Stimulated activated CD8-positive, alpha-beta memory T cell treated with anti-CD3 and anti-CD28 coated beads, Interleukin-4, amount 100 ng/mL, for 4 hours (primary cell): Measurements from ENCODE around the gene TP53I13.
"Not testable (repeated sequence)": the region's sequence is repeated elsewhere in the genome, so short reads cannot be mapped to it uniquely, and the experiment has no call there.

Experiments
- DNase-seq, 2 donors: peaks; one replicate each; pipeline ENCODE4 v3.0.0-alpha.2; 2020; ENCODE audit warnings: low read depth in 2 of 2, low spot score in 1 of 2

The TP53I13 gene, protein sequence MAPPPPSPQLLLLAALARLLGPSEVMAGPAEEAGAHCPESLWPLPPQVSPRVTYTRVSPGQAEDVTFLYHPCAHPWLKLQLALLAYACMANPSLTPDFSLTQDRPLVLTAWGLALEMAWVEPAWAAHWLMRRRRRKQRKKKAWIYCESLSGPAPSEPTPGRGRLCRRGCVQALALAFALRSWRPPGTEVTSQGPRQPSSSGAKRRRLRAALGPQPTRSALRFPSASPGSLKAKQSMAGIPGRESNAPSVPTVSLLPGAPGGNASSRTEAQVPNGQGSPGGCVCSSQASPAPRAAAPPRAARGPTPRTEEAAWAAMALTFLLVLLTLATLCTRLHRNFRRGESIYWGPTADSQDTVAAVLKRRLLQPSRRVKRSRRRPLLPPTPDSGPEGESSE

DNA sequence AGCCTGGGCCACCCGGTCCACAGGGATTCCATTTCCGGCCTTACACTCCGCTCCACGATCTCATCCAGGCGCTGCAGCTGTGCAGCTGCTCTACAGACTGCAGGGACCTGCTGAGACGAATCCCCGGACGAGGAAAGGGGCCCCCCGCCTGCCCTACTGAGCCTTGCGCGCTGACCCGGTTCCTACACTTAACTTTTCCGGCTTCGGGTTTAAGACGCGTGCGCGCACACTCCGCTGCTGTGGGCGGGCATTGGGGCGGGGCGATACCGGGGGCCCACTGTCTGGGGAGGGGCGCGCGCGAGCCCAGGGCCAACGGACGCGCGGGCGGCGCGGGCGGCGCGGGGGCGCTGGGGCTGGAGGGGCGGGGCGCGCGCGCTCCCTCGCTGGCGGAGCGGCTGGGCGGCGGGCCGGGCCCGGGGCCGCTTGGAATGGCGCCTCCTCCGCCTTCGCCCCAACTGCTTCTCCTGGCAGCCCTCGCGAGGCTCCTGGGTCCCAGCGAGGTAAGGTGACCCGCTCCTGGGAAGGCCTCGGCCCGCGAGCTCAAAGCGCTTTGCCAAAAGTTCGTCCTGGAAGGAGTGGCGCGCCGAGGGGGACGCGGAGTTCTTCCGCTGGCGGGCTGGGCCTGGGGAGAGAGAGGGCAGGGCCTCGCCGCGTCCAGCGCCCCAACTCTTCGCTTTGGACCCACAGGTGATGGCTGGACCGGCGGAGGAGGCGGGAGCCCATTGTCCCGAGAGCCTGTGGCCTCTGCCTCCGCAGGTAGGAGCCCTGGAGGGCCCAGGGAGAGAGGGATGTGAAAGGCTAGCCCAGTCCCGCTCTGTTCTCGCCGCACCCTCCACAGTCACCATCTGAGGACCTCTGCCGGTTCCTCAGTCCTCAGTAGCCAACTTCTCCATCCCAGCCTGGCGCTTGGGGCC lies at the start of gene TP53I13:
TP53I13 (plus strand) TSS at position 371 of the 914 bp plus-strand sequence; CDS start at position 429, 58 bp downstream.
- peak; percentile 84 to 85 for DNase-seq

DNA sequence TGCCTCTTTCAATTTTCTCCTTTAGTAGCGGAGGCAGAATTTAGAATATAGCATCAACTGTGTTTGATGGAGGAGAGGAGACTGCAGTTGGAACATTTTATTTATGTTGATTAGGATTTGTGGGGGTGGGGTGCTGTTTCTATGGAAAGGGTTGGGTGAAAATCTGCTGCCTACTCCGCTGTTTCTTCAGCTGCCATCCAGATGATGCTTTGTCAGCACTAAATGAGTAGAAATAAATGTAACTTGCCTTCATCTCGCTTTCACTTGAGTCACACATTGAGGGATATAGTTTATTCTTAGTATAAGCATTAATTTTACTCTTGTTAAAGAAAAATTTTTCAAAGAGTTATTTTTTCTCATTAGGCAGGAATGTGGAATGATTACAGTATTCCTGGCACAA lies 43.8 kb upstream of the TP53I13 start:
- DNase-seq: no peak

DNA sequence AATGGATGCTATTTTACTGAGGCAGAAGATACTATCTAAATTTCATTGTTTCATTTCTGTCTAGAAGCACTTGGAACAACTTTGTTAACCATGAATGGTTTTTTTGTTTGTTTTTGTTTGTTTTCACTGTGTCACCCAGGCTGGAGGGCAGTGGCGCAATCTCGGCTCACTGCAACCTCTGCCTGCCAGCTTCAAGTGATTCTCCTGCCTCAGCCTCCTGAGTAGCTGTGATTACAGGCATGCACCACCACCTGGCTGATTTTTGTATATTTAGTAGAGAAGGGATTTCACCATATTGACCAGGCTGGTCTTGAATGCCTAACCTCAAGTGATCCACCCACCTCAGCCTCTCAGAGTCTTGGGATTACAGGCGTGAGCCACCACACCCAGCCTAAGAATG lies 42.2 kb upstream of the TP53I13 start:
- no peak for DNase-seq

DNA sequence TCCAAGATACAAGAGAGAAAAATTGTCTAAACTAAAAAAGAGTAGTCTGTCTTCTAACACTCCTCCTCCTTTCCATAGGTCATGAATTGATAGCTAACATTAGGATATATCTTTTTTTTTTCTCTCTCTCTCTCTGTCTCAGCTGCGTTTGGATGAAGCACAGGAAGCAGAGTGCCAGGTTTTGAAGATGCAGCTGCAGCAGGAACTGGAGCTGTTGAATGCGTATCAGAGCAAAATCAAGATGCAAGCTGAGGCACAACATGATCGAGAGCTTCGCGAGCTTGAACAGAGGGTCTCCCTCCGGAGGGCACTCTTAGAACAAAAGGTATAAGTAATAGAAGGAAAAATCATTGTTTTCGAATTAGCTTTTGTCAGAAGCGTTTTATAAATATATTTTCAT lies 34.5 kb upstream of the TP53I13 start:
- no peak for DNase-seq

DNA sequence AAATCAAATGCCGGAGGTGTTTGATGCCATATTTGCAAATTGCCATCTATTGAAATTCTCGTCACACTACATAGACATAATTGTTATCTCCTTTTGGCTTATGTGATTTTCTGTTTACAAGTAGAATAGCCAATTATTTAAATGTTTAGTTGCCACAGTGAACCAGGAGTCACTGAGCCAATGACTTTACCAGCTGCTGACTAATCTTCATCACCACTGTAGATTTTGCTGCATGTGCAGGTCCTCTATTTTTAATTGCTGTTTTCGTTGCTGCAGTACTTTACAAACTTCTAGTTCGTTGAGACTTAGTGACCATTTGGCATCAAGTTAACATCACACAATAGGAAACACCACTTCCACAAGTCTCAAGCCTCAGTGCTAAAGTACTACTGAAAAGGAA lies 24.4 kb upstream of the TP53I13 start:
- no peak for DNase-seq

DNA sequence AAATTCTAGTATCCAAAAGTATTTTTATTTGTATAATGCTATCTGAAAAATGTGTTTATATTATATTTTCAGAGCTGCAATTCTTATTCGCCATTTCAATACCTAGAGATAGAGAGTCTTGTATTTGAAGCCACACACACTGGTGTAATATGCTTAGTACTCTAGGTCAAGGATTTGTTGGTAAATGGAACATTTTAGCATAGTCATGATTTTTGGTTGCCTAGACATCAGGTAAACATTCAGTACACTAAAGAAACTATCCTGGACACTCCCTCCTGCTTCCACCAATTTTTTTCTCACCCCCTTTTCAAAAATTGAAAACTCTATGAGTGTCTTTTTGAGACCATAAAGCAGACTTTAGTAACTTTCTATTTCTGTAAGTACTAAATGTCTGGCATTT lies 22.4 kb upstream of the TP53I13 start:
- no peak for DNase-seq

DNA sequence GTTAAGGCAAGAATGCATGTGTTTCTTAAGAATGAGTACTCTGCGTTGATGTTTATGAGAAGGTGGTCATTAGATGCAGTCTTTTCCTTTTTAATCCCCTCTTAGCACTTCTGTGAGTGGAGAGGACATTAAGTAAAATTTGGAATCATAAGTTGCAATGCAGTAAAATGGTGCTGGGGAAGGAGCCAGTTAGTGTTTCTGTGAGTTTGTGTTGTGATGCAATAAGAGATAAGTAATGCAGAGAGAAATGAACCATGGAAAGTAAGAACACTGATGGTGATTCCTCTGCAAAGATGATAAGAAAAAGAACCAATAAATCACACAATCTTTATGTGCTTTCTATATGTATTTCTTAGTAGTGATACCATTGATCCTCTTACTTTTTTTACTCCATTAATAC lies 21.7 kb upstream of the TP53I13 start:
- DNase-seq: no peak

DNA sequence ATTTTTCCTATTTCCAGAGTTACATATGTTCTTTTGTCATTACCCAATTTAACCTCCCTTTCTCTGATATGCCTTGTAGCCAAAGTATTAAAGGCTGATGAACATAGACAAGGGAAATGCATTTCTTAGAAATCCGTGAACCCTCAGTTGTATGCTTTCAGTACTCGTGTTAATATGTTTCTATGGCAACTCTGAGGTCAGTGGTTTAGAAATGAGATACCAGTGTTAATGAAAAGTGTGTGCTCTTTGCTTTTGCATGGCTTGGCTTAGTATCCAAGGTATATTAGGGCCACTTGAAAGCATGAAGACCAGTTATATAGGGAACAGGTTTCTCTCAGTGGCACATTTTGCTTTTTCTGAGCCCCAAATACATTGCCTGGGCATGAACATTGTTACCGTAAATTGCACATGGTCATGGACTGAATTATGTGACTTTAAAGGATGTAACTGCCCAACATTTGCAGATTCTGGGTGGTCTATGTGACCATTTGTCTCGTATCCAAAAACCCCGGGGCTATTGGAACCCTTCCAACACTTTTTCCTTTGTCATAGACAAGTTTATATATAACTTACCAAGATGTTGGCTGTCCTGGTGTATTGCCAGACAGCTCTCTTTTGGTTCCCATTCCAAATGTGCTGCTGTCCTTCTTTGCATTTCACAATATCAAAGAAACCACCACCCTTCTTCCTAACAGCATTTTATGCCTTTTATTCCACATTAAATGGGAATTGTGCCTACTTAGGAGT lies 19.2 kb upstream of the TP53I13 start:
- DNase-seq: no peak

DNA sequence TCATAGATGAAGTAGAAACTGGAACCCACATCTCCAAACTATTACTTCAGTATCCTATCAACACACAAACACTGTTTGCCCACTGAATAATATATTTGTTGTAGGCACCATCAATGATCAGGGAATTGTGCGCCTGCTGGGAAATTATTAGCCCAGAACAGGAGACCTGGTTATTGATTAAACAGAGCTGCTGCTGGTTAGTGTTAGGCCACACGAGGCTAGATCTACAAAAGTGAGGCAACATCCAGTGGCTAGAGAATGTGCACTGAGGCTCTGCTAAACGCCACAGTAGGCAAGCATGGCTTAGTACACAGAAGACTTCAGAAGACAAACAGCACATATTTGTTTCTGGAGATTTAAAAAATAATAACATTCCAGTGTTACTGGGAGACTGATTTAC lies 12.7 kb upstream of the TP53I13 start:
- no peak for DNase-seq

DNA sequence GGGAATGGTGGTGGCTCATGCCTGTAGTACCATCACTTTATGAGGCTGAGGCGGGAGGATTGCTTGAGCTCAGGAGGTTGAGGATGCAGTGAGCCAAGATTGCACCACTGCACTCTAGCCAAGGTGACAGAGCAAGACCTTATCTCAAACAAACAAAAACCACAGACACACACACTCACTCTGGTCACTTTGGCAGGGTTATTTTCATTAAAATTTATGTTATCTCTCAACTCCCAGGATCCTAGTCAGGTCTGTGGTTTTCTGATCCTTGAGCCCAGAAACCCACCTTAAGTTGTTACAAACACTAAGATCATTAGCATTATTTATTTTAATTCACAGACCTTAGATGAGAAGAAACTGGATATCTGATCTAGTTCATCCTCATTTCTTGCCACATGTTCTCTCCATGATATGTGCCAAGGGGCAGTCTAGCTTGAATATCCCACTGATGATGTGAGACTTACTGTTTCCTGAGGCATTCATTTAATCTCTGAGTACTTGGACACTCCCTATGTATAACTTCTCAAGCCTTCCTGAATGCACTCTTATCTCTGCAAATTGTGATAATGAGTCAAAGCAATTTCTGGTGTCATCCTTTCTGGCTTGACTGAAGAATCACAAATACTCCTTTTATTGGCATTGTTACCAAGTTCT lies 11.3 kb upstream of the TP53I13 start:
- no peak for DNase-seq

DNA sequence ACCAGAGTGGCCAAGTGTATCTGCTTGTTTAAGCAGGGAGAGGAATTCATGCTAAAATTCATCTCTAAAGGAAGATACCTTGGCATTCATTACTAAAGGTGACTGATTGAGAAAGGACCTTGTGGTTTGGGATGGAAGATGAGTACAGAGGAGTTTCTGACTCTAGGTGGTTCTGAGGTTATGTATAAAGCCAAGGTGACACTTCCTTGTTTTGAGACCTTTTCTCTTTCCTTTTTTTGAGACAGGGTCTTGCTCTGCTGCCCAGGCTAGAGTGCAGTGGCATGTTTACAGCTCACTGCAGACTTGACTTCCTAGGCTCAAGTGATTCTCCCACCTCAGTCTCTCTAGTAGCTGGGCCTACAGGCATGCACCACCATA lies 10.8 kb upstream of the TP53I13 start:
- DNase-seq: no peak

DNA sequence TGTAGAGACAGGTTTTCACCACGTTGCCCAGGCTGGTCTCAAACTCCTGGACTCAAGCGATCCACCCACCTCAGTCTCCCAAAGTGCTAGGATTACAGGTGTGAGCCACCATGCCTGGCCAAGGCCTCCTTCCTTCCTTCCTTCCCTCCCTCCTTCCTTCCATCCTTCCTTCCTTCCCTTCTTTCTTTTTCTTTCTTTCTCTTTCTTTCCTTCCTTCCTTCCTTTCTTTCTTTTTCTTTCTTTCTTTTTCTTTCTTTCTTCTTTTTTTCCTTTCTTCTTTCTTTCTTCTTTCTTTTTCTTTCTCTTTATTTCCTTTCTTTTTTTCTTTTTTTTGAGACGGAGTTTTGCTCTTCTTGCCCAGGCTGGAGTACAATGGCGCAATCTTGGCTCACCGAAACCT lies 10.4 kb upstream of the TP53I13 start:
- not testable (repeated sequence) for DNase-seq

DNA sequence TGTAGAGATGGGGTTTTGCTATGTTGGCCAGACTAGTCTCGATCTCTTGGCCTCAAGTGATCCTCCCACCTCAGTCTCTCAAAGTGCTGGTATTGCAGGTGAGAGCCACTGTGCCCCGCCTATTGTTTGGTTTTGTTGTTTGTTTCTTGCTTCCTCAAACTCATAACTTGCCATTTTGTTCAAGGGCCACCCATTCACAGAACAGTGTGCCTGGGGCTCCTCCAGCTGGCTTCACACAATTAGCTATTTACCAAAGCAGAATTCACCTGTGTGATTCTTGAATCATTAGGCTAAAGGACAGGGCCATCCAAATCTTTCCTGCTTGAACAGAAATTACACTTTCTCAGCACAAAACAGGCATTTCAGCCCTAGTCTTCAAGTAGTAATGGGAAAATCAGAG lies 8.9 kb upstream of the TP53I13 start:
- DNase-seq: no peak

DNA sequence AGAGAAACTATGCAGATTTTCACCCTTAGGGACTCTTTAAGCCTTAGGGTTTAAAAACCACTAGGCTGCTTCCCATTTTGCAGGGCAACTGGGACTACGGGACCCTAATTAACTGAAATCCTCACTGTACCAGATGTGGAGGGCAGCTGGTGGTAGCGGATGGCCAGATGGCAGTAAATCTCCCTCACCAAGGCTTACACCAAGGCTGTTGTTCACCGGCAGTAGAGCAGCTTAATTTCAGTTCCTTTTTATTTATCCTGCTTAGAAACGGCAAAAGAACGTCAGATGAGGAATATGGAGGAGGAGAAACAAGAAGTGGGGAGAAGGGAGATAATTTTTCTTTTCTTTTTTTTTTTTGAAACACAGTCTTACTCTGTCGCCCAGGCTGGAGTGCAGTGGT lies 8.2 kb upstream of the TP53I13 start:
- no peak for DNase-seq

DNA sequence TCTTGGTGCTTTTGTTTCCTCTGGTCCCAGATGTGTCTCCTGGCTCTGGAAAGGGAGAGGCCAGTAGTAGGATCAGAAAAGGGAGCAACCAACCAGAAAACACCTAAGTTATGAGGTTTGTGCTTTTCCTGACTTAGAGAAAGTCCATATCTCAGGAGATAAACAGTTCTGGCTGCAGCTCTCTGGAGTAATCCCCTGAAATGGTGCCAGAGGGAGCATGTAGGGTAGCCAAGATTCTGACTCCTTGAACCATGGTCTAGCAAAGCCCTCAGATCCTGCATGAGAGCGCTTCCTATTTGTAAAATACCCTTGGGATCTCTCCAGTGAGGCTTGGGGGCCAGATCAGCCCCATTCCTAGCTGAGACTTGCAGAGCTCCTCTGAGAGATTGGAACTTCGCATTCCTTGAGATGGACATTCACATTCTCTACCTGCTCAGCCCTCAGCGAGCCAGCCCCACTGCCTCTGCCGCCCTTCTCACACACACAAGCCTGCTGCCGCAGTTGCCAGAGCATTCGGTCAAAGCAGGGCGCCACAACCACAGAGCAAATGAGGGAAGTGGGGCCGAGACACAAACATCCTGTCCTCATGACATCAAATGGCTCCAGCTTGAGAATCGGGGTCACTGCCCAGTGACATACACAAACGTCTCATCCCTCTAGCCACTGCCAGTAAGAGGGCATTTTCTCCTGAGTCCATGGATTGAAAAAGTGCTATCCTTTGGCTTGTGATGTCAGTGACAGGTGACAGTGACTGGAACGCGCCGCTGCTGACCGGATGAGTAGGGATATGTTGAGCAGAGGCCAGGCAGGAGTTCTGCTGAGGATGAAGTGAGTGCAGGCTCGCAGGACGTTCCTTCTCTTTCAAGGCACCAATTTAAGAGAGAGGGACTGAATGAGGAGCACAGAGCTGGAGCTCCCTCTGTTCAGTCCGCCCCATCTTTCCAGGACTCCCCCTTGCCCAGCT lies 6.7 kb upstream of the TP53I13 start:
- no peak for DNase-seq

DNA sequence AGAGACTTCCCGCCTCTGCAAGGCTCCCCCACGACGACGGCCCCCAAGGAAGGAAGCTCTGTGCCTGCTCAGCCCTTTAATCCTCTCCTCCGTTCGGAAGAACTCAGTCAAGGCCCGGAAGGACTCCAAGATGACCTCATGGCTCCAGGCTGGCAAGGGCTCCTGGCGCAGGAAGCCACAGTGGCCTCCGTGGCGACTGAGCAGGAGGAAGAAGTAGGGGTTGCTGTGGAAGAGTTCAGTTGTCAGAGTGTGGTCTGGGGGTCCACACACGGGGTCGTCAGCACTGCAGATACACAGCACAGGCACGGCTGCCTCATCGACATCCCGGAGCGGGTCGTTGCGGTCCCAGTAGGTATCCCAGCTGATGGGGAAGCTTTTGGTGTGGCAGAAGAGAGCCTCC lies 5.9 kb upstream of the TP53I13 start:
- no peak for DNase-seq

DNA sequence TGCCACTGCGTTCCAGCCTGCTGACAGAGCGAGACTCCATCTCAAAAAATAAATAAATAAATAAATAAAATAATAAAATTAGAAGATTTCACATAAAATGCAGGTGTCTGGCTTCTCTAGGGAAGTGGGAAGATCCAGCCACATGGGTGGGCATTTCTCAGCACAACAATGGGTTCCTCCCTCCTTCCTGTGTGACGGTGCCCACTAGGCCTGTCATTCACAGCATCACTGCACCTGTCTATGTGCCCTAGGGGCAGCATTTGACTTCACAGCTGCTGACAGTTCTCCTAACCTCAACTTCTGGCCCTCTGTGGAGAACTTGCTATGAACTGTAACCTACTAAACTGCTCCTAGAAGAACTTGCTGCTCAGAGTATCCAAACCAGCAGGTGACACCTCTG lies 4.7 kb upstream of the TP53I13 start:
- DNase-seq: no peak

DNA sequence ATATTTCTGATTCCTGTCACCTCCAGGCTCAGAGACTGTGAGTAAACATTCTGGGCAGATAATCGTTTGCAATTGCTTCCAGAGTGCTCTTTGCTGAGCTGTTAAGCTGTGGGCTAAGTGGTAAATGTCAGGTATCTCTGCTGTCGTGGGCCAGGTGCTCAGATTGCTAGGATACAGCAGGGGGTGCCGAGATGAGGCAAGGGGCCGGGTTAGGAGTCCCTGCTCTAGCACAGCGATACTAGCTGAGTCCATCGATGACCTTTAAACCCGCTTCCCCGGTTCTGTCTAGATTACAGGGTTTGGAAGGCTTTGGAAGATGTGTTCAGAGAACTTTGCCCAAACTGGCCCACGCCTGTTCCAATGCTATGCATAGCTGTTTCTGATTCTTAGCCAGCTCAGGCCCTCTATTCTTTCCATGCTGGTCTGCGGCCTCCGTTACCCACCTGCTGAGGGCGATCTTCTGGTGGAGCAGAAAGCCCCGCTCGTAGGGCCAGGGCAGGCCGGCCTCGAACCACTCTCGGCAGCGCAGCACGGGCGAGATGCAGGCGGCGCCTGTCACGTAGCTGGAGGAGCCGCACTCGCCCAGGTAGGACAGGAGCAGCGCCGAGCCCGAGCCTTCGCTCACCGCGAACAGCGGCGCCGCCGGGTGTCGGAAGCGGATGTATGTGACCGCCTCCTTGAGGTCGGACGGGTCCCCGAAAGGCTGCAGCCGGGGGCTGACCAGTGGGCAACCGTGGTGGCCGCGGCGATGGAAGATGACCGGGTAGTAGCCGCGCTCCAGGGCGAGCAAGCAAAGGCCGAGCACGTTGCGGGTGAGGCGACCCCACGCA lies 2.6 kb upstream of the TP53I13 start:
- DNase-seq: peak in 1 of 2 donors; percentile 24
